ENCODE results near the gene ACR.

The ACR gene

GRCh38 chr22:50699756-50700386, 38.1 kb upstream of the ACR start:
- Histone ChIP-seq H3K36me3 (ENCODE audit: insufficient read depth, insufficient read length, low read length) (peaks cover 31% of the 10 kb centered on the region), H3K4me1 (ENCODE audit: insufficient read depth, insufficient read length) (peaks cover 20% of the 10 kb centered on the region), H3K27me3 (ENCODE audit: insufficient read depth, insufficient read length) (no peaks in the 10 kb centered on the region), H3K9me3 (ENCODE audit: insufficient read depth, low read length) (no peaks in the 10 kb centered on the region), H3K9ac (ENCODE audit: insufficient read length, low read depth) (peak overlapping the region; percentile 50), H3K4me3 (ENCODE audit: insufficient read length, low read depth) (no peak overlapping the region)
- DNase-seq (ENCODE audit: low read depth, low spot score) = no peak
- no peak for TF ChIP-seq YY1 (IDR thresholded peaks at IDR 0.05; ENCODE audit: insufficient read depth, insufficient read length)
- TF ChIP-seq SUZ12 (IDR thresholded peaks at IDR 0.05; ENCODE audit: extremely low read depth, insufficient read depth, insufficient read length) = no peak
- TF ChIP-seq ZNF274 (IDR thresholded peaks at IDR 0.05; ENCODE audit: low read depth, low read length) = no peak

GRCh38 chr22:50700387-50701075, 37.5 kb upstream of the ACR start:
- no peak overlapping the region for H3K4me3 ChIP-seq (ENCODE audit: insufficient read length, low read depth)
- peaks cover 22% of the 10 kb centered on the region for H3K4me1 ChIP-seq (ENCODE audit: insufficient read depth, insufficient read length)
- no peaks in the 10 kb centered on the region for H3K9me3 ChIP-seq (ENCODE audit: insufficient read depth, low read length)
- H3K36me3 ChIP-seq (ENCODE audit: insufficient read depth, insufficient read length, low read length) = peaks cover 31% of the 10 kb centered on the region
- peak overlapping the region; percentile 50 for H3K9ac ChIP-seq (ENCODE audit: insufficient read length, low read depth)
- TF ChIP-seq YY1 (IDR thresholded peaks at IDR 0.05; ENCODE audit: insufficient read depth, insufficient read length) = no peak
- TF ChIP-seq ZNF274 (IDR thresholded peaks at IDR 0.05; ENCODE audit: low read depth, low read length) = no peak
- TF ChIP-seq SUZ12 (IDR thresholded peaks at IDR 0.05; ENCODE audit: extremely low read depth, insufficient read depth, insufficient read length) = no peak
- no peak for DNase-seq (ENCODE audit: low read depth, low spot score)
- no peaks in the 10 kb centered on the region for H3K27me3 ChIP-seq (ENCODE audit: insufficient read depth, insufficient read length)

DNA sequence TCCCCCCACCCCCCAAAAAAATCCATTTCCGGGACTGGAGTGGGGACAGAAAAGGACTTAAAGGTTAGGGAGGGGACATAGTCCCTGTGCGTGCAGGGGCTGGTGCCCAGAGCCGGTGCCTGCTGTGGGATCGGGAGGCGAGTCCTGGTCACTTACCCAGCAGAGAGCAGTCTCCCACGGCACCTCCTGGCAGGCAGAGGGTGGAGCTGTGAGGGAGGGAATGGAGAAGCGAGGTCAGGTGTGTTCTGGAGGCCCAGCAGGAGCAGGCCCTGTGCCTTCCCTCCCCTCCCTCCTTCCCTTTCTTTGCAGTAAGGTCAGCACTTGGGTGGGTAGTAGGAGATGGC, 37.0 kb upstream of the ACR start:
- no peaks in the 10 kb centered on the region for H3K9me3 ChIP-seq (ENCODE audit: insufficient read depth, low read length)
- H3K4me1 ChIP-seq (ENCODE audit: insufficient read depth, insufficient read length) = peaks cover 22% of the 10 kb centered on the region
- peaks cover 32% of the 10 kb centered on the region for H3K36me3 ChIP-seq (ENCODE audit: insufficient read depth, insufficient read length, low read length)
- no peak overlapping the region for H3K4me3 ChIP-seq (ENCODE audit: insufficient read length, low read depth)
- TF ChIP-seq ZNF274 (IDR thresholded peaks at IDR 0.05; ENCODE audit: low read depth, low read length) = no peak
- no peak for TF ChIP-seq SUZ12 (IDR thresholded peaks at IDR 0.05; ENCODE audit: extremely low read depth, insufficient read depth, insufficient read length)
- no peak for TF ChIP-seq YY1 (IDR thresholded peaks at IDR 0.05; ENCODE audit: insufficient read depth, insufficient read length)
- no peaks in the 10 kb centered on the region for H3K27me3 ChIP-seq (ENCODE audit: insufficient read depth, insufficient read length)
- DNase-seq (ENCODE audit: low read depth, low spot score) = no peak
- H3K9ac ChIP-seq (ENCODE audit: insufficient read length, low read depth) = no peak overlapping the region

DNA sequence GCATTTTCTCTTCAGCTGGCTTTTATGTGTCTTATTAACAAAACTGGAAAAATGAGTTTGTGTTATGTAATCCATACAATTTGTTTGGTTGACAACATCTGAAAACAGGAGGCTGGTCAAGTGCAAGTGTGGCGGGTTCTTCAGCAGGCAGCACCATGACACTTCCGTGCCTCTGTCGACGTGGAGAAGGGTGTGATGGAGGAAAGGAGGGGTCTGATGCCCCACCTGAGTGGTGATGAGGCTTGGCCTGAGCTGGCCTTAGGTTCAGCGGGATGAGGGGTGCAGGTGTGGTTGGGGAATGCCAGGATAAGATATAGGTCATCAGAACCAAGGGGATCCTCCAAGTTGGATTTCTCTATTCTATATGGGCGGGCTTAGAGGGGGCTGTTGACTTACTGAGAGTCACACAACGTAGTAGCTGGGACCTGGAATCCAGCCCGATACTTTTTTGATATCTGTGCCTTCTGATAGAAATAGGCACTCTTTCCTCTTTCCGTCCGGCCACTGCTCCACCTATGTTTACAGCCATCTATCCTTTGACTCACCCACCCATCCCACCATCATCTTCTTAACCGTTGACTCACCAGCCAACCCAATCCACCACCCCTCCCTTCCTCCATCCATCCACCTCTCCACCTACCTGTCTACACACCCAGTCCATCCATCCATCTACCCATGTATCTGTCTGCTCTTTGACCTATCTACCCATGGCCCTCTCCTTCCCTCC, 36.4 kb upstream of the ACR start:
- no peaks in the 10 kb centered on the region for H3K27me3 ChIP-seq (ENCODE audit: insufficient read depth, insufficient read length)
- H3K36me3 ChIP-seq (ENCODE audit: insufficient read depth, insufficient read length, low read length) = peaks cover 38% of the 10 kb centered on the region
- no peak for DNase-seq (ENCODE audit: low read depth, low spot score)
- no peaks in the 10 kb centered on the region for H3K9me3 ChIP-seq (ENCODE audit: insufficient read depth, low read length)
- TF ChIP-seq YY1 (IDR thresholded peaks at IDR 0.05; ENCODE audit: insufficient read depth, insufficient read length) (no peak), ZNF274 (IDR thresholded peaks at IDR 0.05; ENCODE audit: low read depth, low read length) (no peak), SUZ12 (IDR thresholded peaks at IDR 0.05; ENCODE audit: extremely low read depth, insufficient read depth, insufficient read length) (no peak)
- H3K4me3 ChIP-seq (ENCODE audit: insufficient read length, low read depth) = no peak overlapping the region
- H3K9ac ChIP-seq (ENCODE audit: insufficient read length, low read depth) = no peak overlapping the region
- H3K4me1 ChIP-seq (ENCODE audit: insufficient read depth, insufficient read length) = peaks cover 22% of the 10 kb centered on the region

DNA sequence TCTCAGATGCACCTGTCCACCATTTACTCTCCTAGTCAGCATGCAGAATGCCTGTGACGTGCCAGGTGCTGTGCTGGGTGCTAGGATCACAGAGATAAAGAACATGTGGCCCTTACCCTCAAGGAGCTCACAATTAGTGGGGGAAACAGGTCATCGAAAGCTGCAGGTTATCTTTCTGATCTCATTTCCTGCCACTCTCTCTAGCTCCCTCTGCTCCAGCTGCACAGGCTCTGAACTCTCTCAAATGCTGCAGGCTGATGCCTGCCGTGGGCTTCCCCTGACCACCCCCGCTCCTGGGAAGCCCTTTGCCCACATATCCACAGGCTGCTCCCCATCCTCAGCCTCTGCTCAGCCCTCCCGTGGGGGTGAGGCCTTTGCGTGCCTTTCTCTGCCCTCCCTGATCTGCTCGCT, 35.7 kb upstream of the ACR start:
- Histone ChIP-seq H3K9ac (ENCODE audit: insufficient read length, low read depth) (no peak overlapping the region), H3K27me3 (ENCODE audit: insufficient read depth, insufficient read length) (no peaks in the 10 kb centered on the region), H3K4me1 (ENCODE audit: insufficient read depth, insufficient read length) (peaks cover 22% of the 10 kb centered on the region), H3K9me3 (ENCODE audit: insufficient read depth, low read length) (no peaks in the 10 kb centered on the region), H3K4me3 (ENCODE audit: insufficient read length, low read depth) (no peak overlapping the region), H3K36me3 (ENCODE audit: insufficient read depth, insufficient read length, low read length) (peaks cover 40% of the 10 kb centered on the region)
- no peak for DNase-seq (ENCODE audit: low read depth, low spot score)
- TF ChIP-seq ZNF274 (IDR thresholded peaks at IDR 0.05; ENCODE audit: low read depth, low read length) (no peak), SUZ12 (IDR thresholded peaks at IDR 0.05; ENCODE audit: extremely low read depth, insufficient read depth, insufficient read length) (no peak), YY1 (IDR thresholded peaks at IDR 0.05; ENCODE audit: insufficient read depth, insufficient read length) (no peak)

GRCh38 chr22:50702821-50703725, 34.9 kb upstream of the ACR start:
- Histone ChIP-seq H3K36me3 (ENCODE audit: insufficient read depth, insufficient read length, low read length) (peaks cover 40% of the 10 kb centered on the region), H3K4me1 (ENCODE audit: insufficient read depth, insufficient read length) (peaks cover 22% of the 10 kb centered on the region), H3K27me3 (ENCODE audit: insufficient read depth, insufficient read length) (no peaks in the 10 kb centered on the region), H3K9ac (ENCODE audit: insufficient read length, low read depth) (no peak overlapping the region), H3K9me3 (ENCODE audit: insufficient read depth, low read length) (no peaks in the 10 kb centered on the region), H3K4me3 (ENCODE audit: insufficient read length, low read depth) (no peak overlapping the region)
- DNase-seq (ENCODE audit: low read depth, low spot score) = no peak
- TF ChIP-seq ZNF274 (IDR thresholded peaks at IDR 0.05; ENCODE audit: low read depth, low read length) (no peak), YY1 (IDR thresholded peaks at IDR 0.05; ENCODE audit: insufficient read depth, insufficient read length) (no peak), SUZ12 (IDR thresholded peaks at IDR 0.05; ENCODE audit: extremely low read depth, insufficient read depth, insufficient read length) (no peak)

Data from NT2/D1 (cell line).